Keratinocyte (primary cell): ENCODE data around the gene MT3. TPM values are rescaled to one million over a fixed set of nuclear protein-coding genes. Genes with fewer than 3 reads are reported as not detected.

ENCODE experiments used
- DNase-seq: peaks from one replicate; pipeline ENCODE4 v3.0.0-alpha.2; 2011; ENCODE audit warnings: low read depth, missing footprints, low spot score
- FAIRE-seq: peaks from 2 replicates; lab custom pipeline; 2011; peaks lifted over from hg19 to GRCh38; lab: Jason Lieb, UNC
- H2AFZ ChIP-seq: 2 replicates; pipeline ENCODE4 v1.6.0; 2012; ENCODE audit warnings: low read length, control low read depth, inconsistent platforms; ENCODE audit not compliant: control insufficient read depth
- H3K27ac ChIP-seq: 2 replicates; pipeline ENCODE4 v1.5.1; 2011; ENCODE audit warnings: low read length; ENCODE audit not compliant: control insufficient read depth, insufficient read depth
- H3K27me3 ChIP-seq: 3 replicates; pipeline ENCODE4 v1.6.0; 2011; ENCODE audit warnings: low read length; ENCODE audit not compliant: control insufficient read depth, insufficient read depth; ENCODE audit errors: extremely low read depth
- H3K36me3 ChIP-seq, 2 experiments: 2 replicates in 1 of 2; 3 replicates in 1 of 2; pipeline ENCODE4 v1.5.1; 2011; ENCODE audit warnings: low read length in 2 of 2, mild to moderate bottlenecking in 1 of 2; ENCODE audit not compliant: control insufficient read depth in 2 of 2, insufficient read depth in 2 of 2; ENCODE audit errors: extremely low read depth in 1 of 2
- H3K4me1 ChIP-seq: 3 replicates; pipeline ENCODE4 v1.5.1; 2011; ENCODE audit warnings: low read length; ENCODE audit not compliant: control insufficient read depth, insufficient read depth; ENCODE audit errors: extremely low read depth
- H3K4me2 ChIP-seq: 3 replicates; pipeline ENCODE4 v1.6.0; 2011; ENCODE audit warnings: low read depth, low read length; ENCODE audit not compliant: control insufficient read depth, insufficient read depth; ENCODE audit errors: extremely low read depth
- H3K4me3 ChIP-seq, 3 experiments: fragments of 200-600 bp in 1 of 3; sonication (generic) in 1 of 3; 2 replicates in 2 of 3; 3 replicates in 1 of 3; pipeline ENCODE4 v1.5.1; 2011 to 2016; ENCODE audit warnings: low read length in 3 of 3, mild to moderate bottlenecking in 3 of 3, control low read depth in 2 of 3, inconsistent platforms in 1 of 3, low read depth in 1 of 3, mixed read lengths in 1 of 3, mixed run types in 1 of 3, moderate library complexity in 1 of 3; ENCODE audit not compliant: control insufficient read depth in 2 of 3, insufficient read depth in 2 of 3; ENCODE audit errors: extremely low read depth in 1 of 3
- H3K79me2 ChIP-seq: 2 replicates; pipeline ENCODE4 v1.6.0; 2012; ENCODE audit warnings: low read length; ENCODE audit not compliant: control insufficient read depth, insufficient read depth
- H3K9ac ChIP-seq: 3 replicates; pipeline ENCODE4 v1.6.0; 2011; ENCODE audit warnings: low read length; ENCODE audit not compliant: control insufficient read depth, insufficient read depth; ENCODE audit errors: extremely low read depth
- H3K9me1 ChIP-seq: 3 replicates; pipeline ENCODE4 v1.6.0; 2011; ENCODE audit warnings: low read length; ENCODE audit not compliant: control insufficient read depth, insufficient read depth; ENCODE audit errors: extremely low read depth
- H3K9me3 ChIP-seq: 2 replicates; pipeline ENCODE4 v1.5.1; 2012; ENCODE audit warnings: low read depth, low read length; ENCODE audit not compliant: control insufficient read depth
- H4K20me1 ChIP-seq: 3 replicates; pipeline ENCODE4 v1.6.0; 2011; ENCODE audit warnings: low read length; ENCODE audit not compliant: control insufficient read depth, insufficient read depth; ENCODE audit errors: extremely low read depth
- EZH2 ChIP-seq: IDR thresholded peaks from one replicate; pipeline ENCODE4 v1.6.1; 2012; ENCODE audit warnings: inconsistent platforms, mild to moderate bottlenecking, low read length, moderate library complexity
- dilution Hi-C: fragments of 300-500 bp; cut with MboI; formaldehyde crosslinking; loops from one replicate; pipeline ENCODE4 v1.7.0; 2020; ENCODE audit warnings: low sequenced_read_pairs; ENCODE audit not compliant: extremely low pct_ligation_motif_present
- polyA plus RNA-seq, 5 experiments: library from polyadenylated mRNA; depleted of rRNA in 3 of 5; stranded (reverse) in 3 of 5; stranded (forward) in 1 of 5; unstranded in 1 of 5; fragments of >200 nt; gene quantifications; 1 replicate in 1 of 5; 2 replicates in 3 of 5; 3 replicates in 1 of 5; pipeline versions ENCODE4 v1.2.1 to v1.2.3, GENCODE V29; 2011 to 2012; ENCODE audit warnings: missing spikeins in 2 of 5, low read depth in 1 of 5, low replicate concordance in 1 of 5
- TF ChIP-seq, protein P1 (sequence below), 3 experiments: IDR thresholded peaks in 1 of 3; conservative IDR thresholded peaks in 1 of 3; optimal IDR thresholded peaks in 1 of 3; 2 replicates in 2 of 3; 3 replicates in 1 of 3; pipeline versions ENCODE3 to v1.5.1; 2011; ENCODE audit warnings: low read length in 3 of 3, mild to moderate bottlenecking in 3 of 3, moderate library complexity in 2 of 3, control low read depth in 1 of 3, inconsistent platforms in 1 of 3; ENCODE audit not compliant: insufficient read depth in 2 of 3; ENCODE audit errors: extremely low read depth in 1 of 3

The MT3 gene
- polyA plus RNA-seq, 1 donor (not counting 4 experiments of a cell fraction or from before 2014, with no cell fraction given): not detected

DNA sequence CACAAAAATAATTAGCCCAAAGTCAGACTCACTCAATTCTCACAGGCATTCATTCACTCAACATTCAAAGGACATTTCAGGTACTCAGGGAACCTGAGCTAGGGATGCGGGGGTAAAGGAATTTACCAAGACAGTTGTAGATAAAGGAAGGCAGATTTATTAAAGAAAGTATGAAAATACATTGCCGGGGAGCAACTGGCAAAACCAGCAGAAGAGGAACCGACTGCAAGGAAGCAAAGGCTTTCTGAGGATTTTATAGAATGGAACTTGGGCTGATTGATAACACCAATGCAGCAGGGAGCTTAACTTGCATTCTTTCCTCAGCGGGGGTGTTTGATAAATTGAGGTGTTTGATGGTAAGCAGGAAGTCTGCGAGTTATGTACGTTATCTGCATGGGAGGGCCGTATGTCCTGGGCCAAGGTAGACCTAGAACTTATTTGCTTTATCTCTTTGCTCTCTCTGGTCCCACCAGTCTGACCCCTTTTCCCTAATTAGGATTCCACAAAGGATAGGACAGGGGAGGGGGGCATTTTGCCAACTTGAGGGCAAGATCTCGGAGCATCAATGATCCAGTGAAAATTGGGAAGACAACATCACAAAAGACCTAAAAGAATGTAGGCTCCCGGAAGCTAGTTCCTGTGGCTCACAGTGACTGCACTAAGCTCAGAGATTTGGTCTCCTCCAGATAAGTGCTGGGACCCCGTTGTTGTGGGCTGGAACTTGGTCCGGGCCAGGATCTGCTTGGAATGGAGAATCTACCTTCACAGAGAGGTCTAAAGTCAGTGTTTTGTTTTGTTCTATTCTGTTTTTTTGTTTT, 5.8 kb upstream of the MT3 start:
- Histone ChIP-seq H3K79me2 (no peaks in the 10 kb centered on the region), H3K4me3 (no peak overlapping the region), H3K27me3 (peaks cover 13% of the 10 kb centered on the region), H3K9me3 (no peaks in the 10 kb centered on the region), H3K27ac (no peak overlapping the region), H3K9me1 (no peaks in the 10 kb centered on the region), H3K36me3 (no peaks in the 10 kb centered on the region), H4K20me1 (no peaks in the 10 kb centered on the region), H3K4me1 (no peaks in the 10 kb centered on the region), H3K9ac (no peak overlapping the region), H2AFZ (no peak overlapping the region), H3K4me2 (no peak overlapping the region)
- no peak for TF ChIP-seq EZH2
- TF ChIP-seq, protein P1, sequence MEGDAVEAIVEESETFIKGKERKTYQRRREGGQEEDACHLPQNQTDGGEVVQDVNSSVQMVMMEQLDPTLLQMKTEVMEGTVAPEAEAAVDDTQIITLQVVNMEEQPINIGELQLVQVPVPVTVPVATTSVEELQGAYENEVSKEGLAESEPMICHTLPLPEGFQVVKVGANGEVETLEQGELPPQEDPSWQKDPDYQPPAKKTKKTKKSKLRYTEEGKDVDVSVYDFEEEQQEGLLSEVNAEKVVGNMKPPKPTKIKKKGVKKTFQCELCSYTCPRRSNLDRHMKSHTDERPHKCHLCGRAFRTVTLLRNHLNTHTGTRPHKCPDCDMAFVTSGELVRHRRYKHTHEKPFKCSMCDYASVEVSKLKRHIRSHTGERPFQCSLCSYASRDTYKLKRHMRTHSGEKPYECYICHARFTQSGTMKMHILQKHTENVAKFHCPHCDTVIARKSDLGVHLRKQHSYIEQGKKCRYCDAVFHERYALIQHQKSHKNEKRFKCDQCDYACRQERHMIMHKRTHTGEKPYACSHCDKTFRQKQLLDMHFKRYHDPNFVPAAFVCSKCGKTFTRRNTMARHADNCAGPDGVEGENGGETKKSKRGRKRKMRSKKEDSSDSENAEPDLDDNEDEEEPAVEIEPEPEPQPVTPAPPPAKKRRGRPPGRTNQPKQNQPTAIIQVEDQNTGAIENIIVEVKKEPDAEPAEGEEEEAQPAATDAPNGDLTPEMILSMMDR (optimal IDR thresholded peaks at IDR 0.05 in 1 of 3, IDR thresholded peaks at IDR 0.05 in 1 of 3, conservative IDR thresholded peaks at IDR 0.05 in 1 of 3; ENCODE audit: extremely low read depth in 1 of 3, insufficient read depth in 2 of 3, low read length in 3 of 3): no peak
- dilution Hi-C loops: no loop called here
- FAIRE-seq (no peak), DNase-seq (no peak)

DNA sequence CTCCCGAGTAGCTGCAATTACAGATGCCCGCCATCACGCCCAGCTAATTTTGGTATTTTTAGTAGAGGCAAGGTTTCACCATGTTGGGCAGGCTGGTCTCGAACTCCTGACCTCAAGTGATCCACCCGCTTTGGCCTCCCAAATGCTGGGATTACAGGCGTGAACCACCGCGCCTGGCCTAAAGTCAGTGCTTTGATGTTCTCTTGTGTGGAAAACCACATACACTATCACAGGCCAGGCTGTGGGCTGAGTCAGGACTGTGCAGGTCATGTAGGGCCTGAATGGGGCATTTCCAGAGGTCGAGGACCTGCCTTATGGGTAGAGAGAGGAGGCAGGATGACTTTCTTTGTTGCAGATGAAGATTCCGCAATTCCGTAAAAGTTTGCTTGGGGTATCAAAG, 5.1 kb upstream of the MT3 start:
- no peak overlapping the region for H3K4me3 ChIP-seq
- H3K36me3 ChIP-seq: no peaks in the 10 kb centered on the region
- TF ChIP-seq EZH2: no peak
- TF ChIP-seq, protein P1 (optimal IDR thresholded peaks at IDR 0.05 in 1 of 3, IDR thresholded peaks at IDR 0.05 in 1 of 3, conservative IDR thresholded peaks at IDR 0.05 in 1 of 3; ENCODE audit: extremely low read depth in 1 of 3, insufficient read depth in 2 of 3, low read length in 3 of 3): no peak
- no peak for DNase-seq
- no peaks in the 10 kb centered on the region for H3K4me1 ChIP-seq
- dilution Hi-C loops: no loop called here
- no peaks in the 10 kb centered on the region for H3K9me3 ChIP-seq
- H4K20me1 ChIP-seq: no peaks in the 10 kb centered on the region
- no peak overlapping the region for H2AFZ ChIP-seq
- H3K27ac ChIP-seq: no peak overlapping the region
- no peak overlapping the region for H3K9ac ChIP-seq
- H3K27me3 ChIP-seq: peaks cover 20% of the 10 kb centered on the region
- no peak for FAIRE-seq
- no peak overlapping the region for H3K4me2 ChIP-seq
- no peaks in the 10 kb centered on the region for H3K79me2 ChIP-seq
- no peaks in the 10 kb centered on the region for H3K9me1 ChIP-seq
